WTC11 (cell line): Measurements from ENCODE around the gene CTAGE1. TPM values are rescaled to one million over a fixed set of nuclear protein-coding genes. Genes with fewer than 3 reads are reported as not detected.
"Not testable (repeated sequence)": the region's sequence is repeated elsewhere in the genome, so short reads cannot be mapped to it uniquely, and the experiment has no call there.

Experiments
- ATAC-seq: fragments of 200-7000 bp; cut with Tn5 transposase; 2 replicates; pipeline ENCODE4 v1.10.0; 2021; ENCODE audit warnings: mild to moderate bottlenecking, moderate library complexity
- CTCF ChIA-PET: fragments of 300-600 bp; sonication (Branson Sonifier 250); formaldehyde crosslinking; loops from one replicate; lab custom pipeline; 2021; ENCODE audit warnings: antibody characterized with exemption; lab: Charles Lee
- POLR2A ChIA-PET: fragments of 350-600 bp; sonication (Branson Sonifier 250); formaldehyde crosslinking; loops from one replicate; lab custom pipeline; 2021; ENCODE audit warnings: antibody characterized with exemption; lab: Charles Lee
- DNase-seq: peaks from one replicate; pipeline ENCODE4 v3.0.0; 2021; ENCODE audit warnings: low spot score
- H3K27ac Mint-ChIP-seq: 2 replicates; pipeline ENCODE4 v1.8.0; 2021; ENCODE audit warnings: mixed read lengths
- H3K27me3 Mint-ChIP-seq: 2 replicates; pipeline ENCODE4 v1.8.0; 2021; ENCODE audit warnings: low read depth, mild to moderate bottlenecking, moderate library complexity, mixed read lengths
- H3K36me3 Mint-ChIP-seq: 2 replicates; pipeline ENCODE4 v1.8.0; 2021; ENCODE audit warnings: mixed read lengths
- H3K4me1 Mint-ChIP-seq: 2 replicates; pipeline ENCODE4 v1.8.0; 2022; ENCODE audit warnings: mixed read lengths
- H3K4me3 Mint-ChIP-seq: 2 replicates; pipeline ENCODE4 v1.8.0; 2021; ENCODE audit warnings: mild to moderate bottlenecking, moderate library complexity, mixed read lengths
- H3K9me3 Mint-ChIP-seq: 2 replicates; pipeline ENCODE4 v1.8.0; 2021; ENCODE audit warnings: mixed read lengths
- ATF1 ChIP-seq: sonication (generic); formaldehyde crosslinking; IDR thresholded peaks from 2 replicates; pipeline ENCODE4 v1.8.1; 2023; ENCODE audit warnings: mild to moderate bottlenecking, moderate library complexity, missing genetic modification reagents
- CREB1 ChIP-seq: sonication (generic); formaldehyde crosslinking; IDR thresholded peaks from 2 replicates; pipeline ENCODE4 v1.8.0; 2023; ENCODE audit warnings: mild to moderate bottlenecking, missing genetic modification reagents
- CREM ChIP-seq: sonication (generic); formaldehyde crosslinking; IDR thresholded peaks from 2 replicates; pipeline ENCODE4 v1.8.1; 2022; ENCODE audit warnings: mild to moderate bottlenecking, missing genetic modification reagents, moderate library complexity
- FOXJ3 ChIP-seq: sonication (generic); formaldehyde crosslinking; IDR thresholded peaks from 2 replicates; pipeline ENCODE4 v1.9.0; 2021; ENCODE audit warnings: missing genetic modification reagents, mild to moderate bottlenecking, borderline replicate concordance
- FOXK1 ChIP-seq: sonication (generic); formaldehyde crosslinking; IDR thresholded peaks from 2 replicates; pipeline ENCODE4 v1.8.0; 2022; ENCODE audit warnings: mild to moderate bottlenecking, moderate library complexity, missing genetic modification reagents
- GTF2I ChIP-seq: fragments of 250-450 bp; sonication (Bioruptor Pico); conservative IDR thresholded peaks from 2 replicates; pipeline ENCODE4 v1.4.0; 2021; ENCODE audit warnings: mild to moderate bottlenecking
- KAT7 ChIP-seq: sonication (generic); formaldehyde crosslinking; IDR thresholded peaks from 2 replicates; pipeline ENCODE4 v1.8.1; 2023; ENCODE audit warnings: missing genetic modification reagents, mild to moderate bottlenecking, borderline replicate concordance
- MYBL2 ChIP-seq: sonication (generic); formaldehyde crosslinking; IDR thresholded peaks from 2 replicates; pipeline ENCODE4 v1.8.1; 2023; ENCODE audit warnings: mild to moderate bottlenecking, moderate library complexity, missing genetic modification reagents
- SOX15 ChIP-seq: fragments of 250-450 bp; sonication (Bioruptor Pico); IDR thresholded peaks from 2 replicates; pipeline ENCODE4 v1.9.0; 2021; ENCODE audit warnings: mild to moderate bottlenecking
- TEAD4 ChIP-seq: sonication (generic); formaldehyde crosslinking; IDR thresholded peaks from 2 replicates; pipeline ENCODE4 v1.8.0; 2022; ENCODE audit warnings: mild to moderate bottlenecking, missing genetic modification reagents
- ZNF138 ChIP-seq: sonication (generic); formaldehyde crosslinking; conservative IDR thresholded peaks from 2 replicates; pipeline ENCODE4 v1.8.1; 2022; ENCODE audit warnings: mild to moderate bottlenecking, moderate library complexity, missing genetic modification reagents
- ZNF396 ChIP-seq: fragments of 250-450 bp; sonication (Bioruptor Pico); IDR thresholded peaks from 2 replicates; pipeline ENCODE4 v1.8.0; 2021; ENCODE audit warnings: mild to moderate bottlenecking, moderate library complexity, borderline replicate concordance
- ZNF423 ChIP-seq: fragments of 250-450 bp; sonication (Bioruptor Pico); IDR thresholded peaks from 2 replicates; pipeline ENCODE4 v2.1.2; 2022; ENCODE audit warnings: mild to moderate bottlenecking, moderate library complexity
- total RNA-seq: library from RNA; stranded (reverse); gene quantifications from 3 replicates; pipeline ENCODE4 v1.2.3, GENCODE V29; 2021
- TF ChIP-seq, protein P1 (sequence below): sonication (generic); formaldehyde crosslinking; IDR thresholded peaks from 2 replicates; pipeline ENCODE4 v1.8.0; 2023; ENCODE audit warnings: missing genetic modification reagents, mild to moderate bottlenecking, borderline replicate concordance
- TF ChIP-seq, protein P2 (sequence below): sonication (generic); formaldehyde crosslinking; IDR thresholded peaks from 2 replicates; pipeline ENCODE4 v1.8.1; 2023; ENCODE audit warnings: mild to moderate bottlenecking, missing genetic modification reagents, moderate library complexity
- TF ChIP-seq, protein P3 (sequence below): fragments of 250-450 bp; sonication (Bioruptor Pico); IDR thresholded peaks from 2 replicates; pipeline ENCODE4 v2.1.2; 2022; ENCODE audit warnings: mild to moderate bottlenecking, moderate library complexity
- TF ChIP-seq, protein P4 (sequence below): sonication (generic); formaldehyde crosslinking; conservative IDR thresholded peaks from 2 replicates; pipeline ENCODE4 v1.8.1; 2022; ENCODE audit warnings: mild to moderate bottlenecking, missing genetic modification reagents
- TF ChIP-seq, protein P5 (sequence below): sonication (generic); formaldehyde crosslinking; IDR thresholded peaks from 2 replicates; pipeline ENCODE4 v1.8.1; 2022; ENCODE audit warnings: low read depth, missing genetic modification reagents, borderline replicate concordance
- TF ChIP-seq, protein P6 (sequence below): fragments of 250-450 bp; sonication (Bioruptor Pico); IDR thresholded peaks from 2 replicates; pipeline ENCODE4 v1.9.0; 2021; ENCODE audit warnings: moderate library complexity, mild to moderate bottlenecking, inconsistent platforms, borderline replicate concordance
- TF ChIP-seq, protein P7 (sequence below): sonication (generic); formaldehyde crosslinking; IDR thresholded peaks from 2 replicates; pipeline ENCODE4 v1.8.0; 2022; ENCODE audit warnings: mild to moderate bottlenecking, missing genetic modification reagents
- TF ChIP-seq, protein P8 (sequence below): sonication (generic); formaldehyde crosslinking; IDR thresholded peaks from 2 replicates; pipeline ENCODE4 v1.8.0; 2023; ENCODE audit warnings: missing genetic modification reagents

Gene CTAGE1
- total RNA-seq, 1 experiment from 2014 or later = not detected

DNA sequence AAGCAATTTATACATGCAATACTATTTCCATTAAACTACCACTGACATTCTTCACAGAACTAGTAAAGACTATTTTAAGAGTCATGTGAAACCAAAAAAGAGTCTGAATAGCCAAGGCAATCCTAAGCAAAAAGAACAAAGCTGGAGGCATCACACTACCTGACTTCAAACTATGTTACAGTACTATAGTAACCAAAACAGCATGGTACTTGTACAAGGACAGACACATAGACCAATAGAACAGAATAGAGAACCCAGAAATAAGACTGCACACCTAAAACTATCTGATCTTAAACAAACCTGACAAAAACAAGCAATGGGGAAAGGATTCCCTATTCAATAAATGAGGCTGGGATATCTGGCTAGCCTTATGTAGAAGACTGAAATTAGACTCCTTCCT, 32.0 kb upstream of the CTAGE1 start:
- H3K36me3 Mint-ChIP-seq = peaks cover 15% of the 10 kb centered on the region
- H3K9me3 Mint-ChIP-seq = peaks cover 23% of the 10 kb centered on the region
- H3K4me3 Mint-ChIP-seq, H3K4me1 Mint-ChIP-seq, DNase-seq, H3K27ac Mint-ChIP-seq, POLR2A ChIA-PET, ATAC-seq: not testable (repeated sequence)
- peaks cover 20% of the 10 kb centered on the region for H3K27me3 Mint-ChIP-seq
- CTCF ChIA-PET = interaction anchor here (0.6 kb wide), 1 partner anchor 1436 kb away, joined by 5 read pairs; no protein-coding TSS in a partner anchor

DNA sequence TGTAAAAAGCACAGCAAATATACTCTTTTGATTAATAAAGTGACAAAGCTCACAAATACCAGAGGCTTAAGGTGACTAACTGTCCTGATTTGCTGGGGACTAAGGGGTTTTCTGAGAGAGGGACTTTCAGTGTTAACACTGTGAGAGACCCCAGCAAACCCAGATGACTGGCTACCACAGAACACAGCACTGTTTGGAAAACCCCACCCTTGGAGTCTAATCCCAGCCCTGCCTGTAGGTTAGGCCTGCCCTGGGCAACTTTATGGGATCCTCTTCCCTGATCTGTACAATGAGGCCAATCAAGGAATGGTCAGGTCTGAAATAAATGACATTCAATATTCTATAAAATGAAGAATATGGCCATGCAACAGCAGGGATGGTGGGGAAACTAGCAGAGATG, 30.5 kb upstream of the CTAGE1 start:
- POLR2A ChIA-PET = no interaction called here
- H3K27ac Mint-ChIP-seq = no peak overlapping the region
- peaks cover 23% of the 10 kb centered on the region for H3K9me3 Mint-ChIP-seq
- peaks cover 15% of the 10 kb centered on the region for H3K36me3 Mint-ChIP-seq
- peaks cover 20% of the 10 kb centered on the region for H3K27me3 Mint-ChIP-seq
- DNase-seq (no peak), ATAC-seq (no peak)
- no peak overlapping the region for H3K4me3 Mint-ChIP-seq
- peaks cover 10% of the 10 kb centered on the region for H3K4me1 Mint-ChIP-seq
- CTCF ChIA-PET = no interaction called here
- TF ChIP-seq TEAD4 (CRISPR knock-in tag) (no peak), FOXK1 (CRISPR knock-in tag) (no peak), ZNF396 (CRISPR knock-in tag) (no peak), ATF1 (no peak), GTF2I (CRISPR knock-in tag) (no peak), FOXJ3 (CRISPR knock-in tag) (no peak), CREM (CRISPR knock-in tag) (no peak), KAT7 (CRISPR knock-in tag) (no peak)
- TF ChIP-seq, protein P1, sequence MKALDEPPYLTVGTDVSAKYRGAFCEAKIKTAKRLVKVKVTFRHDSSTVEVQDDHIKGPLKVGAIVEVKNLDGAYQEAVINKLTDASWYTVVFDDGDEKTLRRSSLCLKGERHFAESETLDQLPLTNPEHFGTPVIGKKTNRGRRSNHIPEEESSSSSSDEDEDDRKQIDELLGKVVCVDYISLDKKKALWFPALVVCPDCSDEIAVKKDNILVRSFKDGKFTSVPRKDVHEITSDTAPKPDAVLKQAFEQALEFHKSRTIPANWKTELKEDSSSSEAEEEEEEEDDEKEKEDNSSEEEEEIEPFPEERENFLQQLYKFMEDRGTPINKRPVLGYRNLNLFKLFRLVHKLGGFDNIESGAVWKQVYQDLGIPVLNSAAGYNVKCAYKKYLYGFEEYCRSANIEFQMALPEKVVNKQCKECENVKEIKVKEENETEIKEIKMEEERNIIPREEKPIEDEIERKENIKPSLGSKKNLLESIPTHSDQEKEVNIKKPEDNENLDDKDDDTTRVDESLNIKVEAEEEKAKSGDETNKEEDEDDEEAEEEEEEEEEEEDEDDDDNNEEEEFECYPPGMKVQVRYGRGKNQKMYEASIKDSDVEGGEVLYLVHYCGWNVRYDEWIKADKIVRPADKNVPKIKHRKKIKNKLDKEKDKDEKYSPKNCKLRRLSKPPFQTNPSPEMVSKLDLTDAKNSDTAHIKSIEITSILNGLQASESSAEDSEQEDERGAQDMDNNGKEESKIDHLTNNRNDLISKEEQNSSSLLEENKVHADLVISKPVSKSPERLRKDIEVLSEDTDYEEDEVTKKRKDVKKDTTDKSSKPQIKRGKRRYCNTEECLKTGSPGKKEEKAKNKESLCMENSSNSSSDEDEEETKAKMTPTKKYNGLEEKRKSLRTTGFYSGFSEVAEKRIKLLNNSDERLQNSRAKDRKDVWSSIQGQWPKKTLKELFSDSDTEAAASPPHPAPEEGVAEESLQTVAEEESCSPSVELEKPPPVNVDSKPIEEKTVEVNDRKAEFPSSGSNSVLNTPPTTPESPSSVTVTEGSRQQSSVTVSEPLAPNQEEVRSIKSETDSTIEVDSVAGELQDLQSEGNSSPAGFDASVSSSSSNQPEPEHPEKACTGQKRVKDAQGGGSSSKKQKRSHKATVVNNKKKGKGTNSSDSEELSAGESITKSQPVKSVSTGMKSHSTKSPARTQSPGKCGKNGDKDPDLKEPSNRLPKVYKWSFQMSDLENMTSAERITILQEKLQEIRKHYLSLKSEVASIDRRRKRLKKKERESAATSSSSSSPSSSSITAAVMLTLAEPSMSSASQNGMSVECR (CRISPR knock-in tag) = no peak
- TF ChIP-seq, protein P2, sequence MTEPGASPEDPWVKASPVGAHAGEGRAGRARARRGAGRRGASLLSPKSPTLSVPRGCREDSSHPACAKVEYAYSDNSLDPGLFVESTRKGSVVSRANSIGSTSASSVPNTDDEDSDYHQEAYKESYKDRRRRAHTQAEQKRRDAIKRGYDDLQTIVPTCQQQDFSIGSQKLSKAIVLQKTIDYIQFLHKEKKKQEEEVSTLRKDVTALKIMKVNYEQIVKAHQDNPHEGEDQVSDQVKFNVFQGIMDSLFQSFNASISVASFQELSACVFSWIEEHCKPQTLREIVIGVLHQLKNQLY = no peak
- TF ChIP-seq, protein P3, sequence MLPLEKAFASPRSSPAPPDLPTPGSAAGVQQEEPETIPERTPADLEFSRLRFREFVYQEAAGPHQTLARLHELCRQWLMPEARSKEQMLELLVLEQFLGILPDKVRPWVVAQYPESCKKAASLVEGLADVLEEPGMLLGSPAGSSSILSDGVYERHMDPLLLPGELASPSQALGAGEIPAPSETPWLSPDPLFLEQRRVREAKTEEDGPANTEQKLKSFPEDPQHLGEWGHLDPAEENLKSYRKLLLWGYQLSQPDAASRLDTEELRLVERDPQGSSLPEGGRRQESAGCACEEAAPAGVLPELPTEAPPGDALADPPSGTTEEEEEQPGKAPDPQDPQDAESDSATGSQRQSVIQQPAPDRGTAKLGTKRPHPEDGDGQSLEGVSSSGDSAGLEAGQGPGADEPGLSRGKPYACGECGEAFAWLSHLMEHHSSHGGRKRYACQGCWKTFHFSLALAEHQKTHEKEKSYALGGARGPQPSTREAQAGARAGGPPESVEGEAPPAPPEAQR (CRISPR knock-in tag) = no peak
- TF ChIP-seq, protein P4, sequence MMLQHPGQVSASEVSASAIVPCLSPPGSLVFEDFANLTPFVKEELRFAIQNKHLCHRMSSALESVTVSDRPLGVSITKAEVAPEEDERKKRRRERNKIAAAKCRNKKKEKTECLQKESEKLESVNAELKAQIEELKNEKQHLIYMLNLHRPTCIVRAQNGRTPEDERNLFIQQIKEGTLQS = no peak
- TF ChIP-seq, protein P5, sequence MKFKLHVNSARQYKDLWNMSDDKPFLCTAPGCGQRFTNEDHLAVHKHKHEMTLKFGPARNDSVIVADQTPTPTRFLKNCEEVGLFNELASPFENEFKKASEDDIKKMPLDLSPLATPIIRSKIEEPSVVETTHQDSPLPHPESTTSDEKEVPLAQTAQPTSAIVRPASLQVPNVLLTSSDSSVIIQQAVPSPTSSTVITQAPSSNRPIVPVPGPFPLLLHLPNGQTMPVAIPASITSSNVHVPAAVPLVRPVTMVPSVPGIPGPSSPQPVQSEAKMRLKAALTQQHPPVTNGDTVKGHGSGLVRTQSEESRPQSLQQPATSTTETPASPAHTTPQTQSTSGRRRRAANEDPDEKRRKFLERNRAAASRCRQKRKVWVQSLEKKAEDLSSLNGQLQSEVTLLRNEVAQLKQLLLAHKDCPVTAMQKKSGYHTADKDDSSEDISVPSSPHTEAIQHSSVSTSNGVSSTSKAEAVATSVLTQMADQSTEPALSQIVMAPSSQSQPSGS (CRISPR knock-in tag) = no peak

DNA sequence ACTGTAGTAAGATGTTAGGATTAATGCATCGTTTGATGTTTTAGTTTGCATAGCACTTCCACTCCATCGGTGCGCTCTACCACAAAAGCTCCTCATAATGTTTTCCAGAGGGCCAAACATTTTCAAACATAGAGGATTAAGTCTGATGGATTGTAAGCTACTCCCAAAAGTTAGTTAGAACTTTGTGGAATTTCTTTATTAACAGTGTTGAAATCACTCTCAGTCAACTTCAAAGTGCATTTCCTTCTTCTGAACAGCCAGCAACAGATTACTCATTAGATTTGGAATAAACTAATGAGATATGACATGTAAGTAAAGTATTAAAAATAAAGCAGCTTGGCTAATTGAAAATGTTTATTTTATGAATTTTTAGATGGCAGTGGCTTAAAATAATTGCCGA, 30.1 kb upstream of the CTAGE1 start:
- no peak for ATAC-seq
- POLR2A ChIA-PET = no interaction called here
- Mint-ChIP-seq H3K4me3 (no peak overlapping the region), H3K9me3 (peaks cover 23% of the 10 kb centered on the region), H3K4me1 (peaks cover 8% of the 10 kb centered on the region), H3K27me3 (peaks cover 18% of the 10 kb centered on the region), H3K27ac (no peak overlapping the region), H3K36me3 (peaks cover 15% of the 10 kb centered on the region)
- CTCF ChIA-PET = no interaction called here
- DNase-seq = no peak
- TF ChIP-seq ZNF423 (CRISPR knock-in tag) (no peak), KAT7 (CRISPR knock-in tag) (no peak), CREB1 (CRISPR knock-in tag) (no peak), SOX15 (CRISPR knock-in tag) (no peak), ZNF138 (CRISPR knock-in tag) (no peak), MYBL2 (CRISPR knock-in tag) (no peak)
- TF ChIP-seq, protein P6, sequence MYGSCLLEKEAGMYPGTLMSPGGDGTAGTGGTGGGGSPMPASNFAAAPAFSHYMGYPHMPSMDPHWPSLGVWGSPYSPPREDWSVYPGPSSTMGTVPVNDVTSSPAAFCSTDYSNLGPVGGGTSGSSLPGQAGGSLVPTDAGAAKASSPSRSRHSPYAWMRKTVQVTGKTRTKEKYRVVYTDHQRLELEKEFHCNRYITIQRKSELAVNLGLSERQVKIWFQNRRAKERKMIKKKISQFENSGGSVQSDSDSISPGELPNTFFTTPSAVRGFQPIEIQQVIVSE (CRISPR knock-in tag) = no peak
- TF ChIP-seq, protein P7, sequence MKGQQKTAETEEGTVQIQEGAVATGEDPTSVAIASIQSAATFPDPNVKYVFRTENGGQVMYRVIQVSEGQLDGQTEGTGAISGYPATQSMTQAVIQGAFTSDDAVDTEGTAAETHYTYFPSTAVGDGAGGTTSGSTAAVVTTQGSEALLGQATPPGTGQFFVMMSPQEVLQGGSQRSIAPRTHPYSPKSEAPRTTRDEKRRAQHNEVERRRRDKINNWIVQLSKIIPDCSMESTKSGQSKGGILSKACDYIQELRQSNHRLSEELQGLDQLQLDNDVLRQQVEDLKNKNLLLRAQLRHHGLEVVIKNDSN (CRISPR knock-in tag) = no peak
- TF ChIP-seq, protein P8, sequence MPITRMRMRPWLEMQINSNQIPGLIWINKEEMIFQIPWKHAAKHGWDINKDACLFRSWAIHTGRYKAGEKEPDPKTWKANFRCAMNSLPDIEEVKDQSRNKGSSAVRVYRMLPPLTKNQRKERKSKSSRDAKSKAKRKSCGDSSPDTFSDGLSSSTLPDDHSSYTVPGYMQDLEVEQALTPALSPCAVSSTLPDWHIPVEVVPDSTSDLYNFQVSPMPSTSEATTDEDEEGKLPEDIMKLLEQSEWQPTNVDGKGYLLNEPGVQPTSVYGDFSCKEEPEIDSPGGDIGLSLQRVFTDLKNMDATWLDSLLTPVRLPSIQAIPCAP (CRISPR knock-in tag) = no peak
